Transverse colon (tissue), 4 donors: Measurements from ENCODE around the gene AVP. TPM values are rescaled to one million over a fixed set of nuclear protein-coding genes. Genes with fewer than 3 reads are reported as not detected.

ENCODE experiments used
- DNase-seq: peaks from one replicate; pipeline ENCODE4 v3.0.0-alpha.2; 2019
- H3K27ac ChIP-seq, 4 donors: fragments of 200-600 bp; sonication (generic); 2 replicates each; pipeline ENCODE4 v1.5.1; 2016 to 2018; ENCODE audit warnings: inconsistent platforms in 4 of 4
- H3K27me3 ChIP-seq: fragments of 200-600 bp; sonication (generic); 2 replicates; pipeline ENCODE4 v1.5.1; 2017; ENCODE audit warnings: inconsistent platforms
- H3K36me3 ChIP-seq, 4 donors: fragments of 200-600 bp; sonication (generic); 2 replicates each; pipeline ENCODE4 v1.5.1; 2017 to 2019; ENCODE audit warnings: inconsistent platforms in 4 of 4
- H3K4me1 ChIP-seq, 4 donors: fragments of 200-600 bp; sonication (generic); 2 replicates each; pipeline ENCODE4 v1.5.1; 2017 to 2020; ENCODE audit warnings: inconsistent platforms in 4 of 4
- H3K4me3 ChIP-seq, 4 donors: fragments of 200-600 bp; sonication (generic); 1 replicate in 1 of 4; 2 replicates in 3 of 4; pipeline versions ENCODE4 v1.5.1 to v1.6.1; 2017 to 2019; ENCODE audit warnings: inconsistent platforms in 4 of 4
- H3K9me3 ChIP-seq, 2 donors: fragments of 200-600 bp; sonication (generic); 2 replicates each; pipeline ENCODE4 v1.5.1; 2017 to 2019; ENCODE audit warnings: inconsistent platforms in 2 of 2
- EP300 ChIP-seq: sonication (generic); formaldehyde crosslinking; IDR thresholded peaks from one replicate; pipeline ENCODE4 v1.6.1; 2017; ENCODE audit warnings: antibody characterized with exemption, low read depth
- POLR2A ChIP-seq: fragments of 450-650 bp; IDR thresholded peaks from one replicate; pipeline ENCODE4 v1.6.1; 2016; ENCODE audit warnings: antibody characterized with exemption, mild to moderate bottlenecking, moderate library complexity
- POLR2AphosphoS5 ChIP-seq, 3 donors: sonication (generic); formaldehyde crosslinking; IDR thresholded peaks; one replicate each; pipeline ENCODE4 v1.6.1; 2016; ENCODE audit warnings: antibody characterized with exemption in 3 of 3
- WGBS, 2 donors: methylation state at CpG; one replicate each; pipeline ENCODE4 v1.1.5; 2018; ENCODE audit warnings: low coverage in 1 of 2; 5-methylcytosine and 5-hydroxymethylcytosine counted together
- in situ Hi-C, 4 donors: fragments of 200-750 bp; cut with MboI; loops; one replicate each; pipeline versions ENCODE4 v1.15.0 to v1.15.1; 2017; ENCODE audit warnings: low sequenced_read_pairs in 3 of 4, low pct_ligation_motif_present in 1 of 4, low pct_unique_long_range_greater_than_20kb in 1 of 4
- intact Hi-C: fragments of 100-400 bp; cut with DNase I; formaldehyde crosslinking; loops from one replicate; pipeline ENCODE4 v1.15.1; 2023; ENCODE audit warnings: low total_unique reads
- total RNA-seq, 4 donors: library from RNA; depleted of rRNA; stranded (reverse); fragments of >200 nt; gene quantifications; one replicate each; pipeline ENCODE4 v1.1.0, GENCODE V29; 2016
- TF ChIP-seq, protein P1 (sequence below), 5 experiments: fragments of 200-600 bp in 3 of 5; fragments of 450-650 bp in 2 of 5; sonication (generic) in 3 of 5; IDR thresholded peaks; 1 replicate in 2 of 5; 2 replicates in 3 of 5; pipeline ENCODE4 v1.5.1; 2016 to 2017; ENCODE audit warnings: antibody characterized with exemption in 5 of 5, inconsistent platforms in 3 of 5, mild to moderate bottlenecking in 2 of 5, moderate library complexity in 1 of 5

AVP gene
- total RNA-seq, 4 donors from 2014 or later: not detected

DNA sequence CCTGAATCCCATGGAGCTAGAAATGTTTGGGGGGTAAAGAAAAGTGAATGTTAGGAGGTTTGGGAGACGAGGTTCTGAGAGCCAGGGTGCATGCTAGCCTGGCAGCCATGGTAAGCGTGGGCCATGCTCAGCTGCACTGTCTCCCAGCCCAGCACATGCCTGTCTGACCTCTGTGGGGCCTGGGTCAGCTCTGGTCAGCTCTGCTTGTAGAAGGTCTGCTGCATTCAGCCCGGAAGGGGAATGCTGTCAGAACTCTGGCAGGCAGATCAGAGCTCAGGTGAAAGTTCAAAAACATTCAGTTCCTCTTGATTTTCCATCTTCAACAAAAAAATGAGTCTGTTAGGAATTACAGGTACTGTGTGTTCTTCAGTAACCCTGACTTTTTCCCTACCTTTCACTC, 46.9 kb downstream of the AVP start:
- WGBS, 2 donors: 80 to 87% methylated on average over 1 to 3 of the region's 3 CpGs
- intact Hi-C loops: no loop called here
- no peaks in the 10 kb centered on the region for H3K9me3 ChIP-seq
- peaks cover 0 to 8% (median 2%) of the 10 kb centered on the region in 4 donors for H3K4me1 ChIP-seq
- DNase-seq: no peak
- H3K27me3 ChIP-seq: no peaks in the 10 kb centered on the region
- no peak overlapping the region for H3K27ac ChIP-seq
- in situ Hi-C loops: no loop called here
- no peak for TF ChIP-seq POLR2AphosphoS5 (IDR thresholded peaks at IDR 0.05)
- H3K4me3 ChIP-seq: no peak overlapping the region
- peaks cover 0 to 41% (median 16%) of the 10 kb centered on the region in 4 donors for H3K36me3 ChIP-seq

DNA sequence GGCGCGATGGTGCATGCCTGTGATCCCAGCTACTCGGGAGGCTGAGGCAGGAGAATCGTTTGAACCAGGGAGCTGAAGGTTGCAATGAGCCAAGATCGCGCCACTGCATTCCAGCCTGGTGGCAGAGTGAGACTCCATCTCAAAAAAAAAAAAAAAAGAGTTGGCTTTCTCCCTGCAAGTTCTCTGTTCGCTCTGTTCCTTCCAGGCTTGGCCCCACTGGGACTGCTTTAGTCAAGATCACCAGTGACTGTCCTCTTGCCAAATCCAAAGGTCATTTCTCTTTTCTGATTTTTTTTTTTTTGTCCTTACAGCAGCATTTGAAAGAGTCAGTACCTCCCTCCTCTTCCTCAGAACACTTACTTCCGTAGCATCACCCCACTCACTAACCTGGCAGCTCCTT, 51.9 kb downstream of the AVP start:
- in situ Hi-C loops: no loop called here

More for the DNA sequence above, 51.9 kb downstream of the AVP start:
- TF ChIP-seq, protein P1, sequence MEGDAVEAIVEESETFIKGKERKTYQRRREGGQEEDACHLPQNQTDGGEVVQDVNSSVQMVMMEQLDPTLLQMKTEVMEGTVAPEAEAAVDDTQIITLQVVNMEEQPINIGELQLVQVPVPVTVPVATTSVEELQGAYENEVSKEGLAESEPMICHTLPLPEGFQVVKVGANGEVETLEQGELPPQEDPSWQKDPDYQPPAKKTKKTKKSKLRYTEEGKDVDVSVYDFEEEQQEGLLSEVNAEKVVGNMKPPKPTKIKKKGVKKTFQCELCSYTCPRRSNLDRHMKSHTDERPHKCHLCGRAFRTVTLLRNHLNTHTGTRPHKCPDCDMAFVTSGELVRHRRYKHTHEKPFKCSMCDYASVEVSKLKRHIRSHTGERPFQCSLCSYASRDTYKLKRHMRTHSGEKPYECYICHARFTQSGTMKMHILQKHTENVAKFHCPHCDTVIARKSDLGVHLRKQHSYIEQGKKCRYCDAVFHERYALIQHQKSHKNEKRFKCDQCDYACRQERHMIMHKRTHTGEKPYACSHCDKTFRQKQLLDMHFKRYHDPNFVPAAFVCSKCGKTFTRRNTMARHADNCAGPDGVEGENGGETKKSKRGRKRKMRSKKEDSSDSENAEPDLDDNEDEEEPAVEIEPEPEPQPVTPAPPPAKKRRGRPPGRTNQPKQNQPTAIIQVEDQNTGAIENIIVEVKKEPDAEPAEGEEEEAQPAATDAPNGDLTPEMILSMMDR (IDR thresholded peaks at IDR 0.05): no peak
- TF ChIP-seq POLR2A (no peak), POLR2AphosphoS5 (IDR thresholded peaks at IDR 0.05) (no peak), EP300 (no peak)
- WGBS, 2 donors: 90 to 91% methylated on average over 2 to 8 of the region's 8 CpGs
- H3K4me1 ChIP-seq: no peaks in the 10 kb centered on the region
- intact Hi-C loops: no loop called here
- no peak overlapping the region for H3K4me3 ChIP-seq
- no peak overlapping the region for H3K27ac ChIP-seq
- H3K27me3 ChIP-seq: no peaks in the 10 kb centered on the region
- peaks cover 0 to 29% (median 12%) of the 10 kb centered on the region in 4 donors for H3K36me3 ChIP-seq
- no peak for DNase-seq
- no peaks in the 10 kb centered on the region for H3K9me3 ChIP-seq

Other genes starting within 250 kb of the AVP start
- 10 to 100 TPM; 15.5 to 85.7 (median 36.6) TPM for gene PCED1A, start 244.1 kb downstream of the AVP start, total RNA-seq
- 10 to 100 TPM; 29.2 to 42.2 (median 36.7) TPM for gene VPS16, start 244.0 kb downstream of the AVP start, total RNA-seq
- gene PTPRA, start 211.2 kb downstream of the AVP start, total RNA-seq: 10 to 100 TPM; 32.2 to 55.8 (median 45.8) TPM
- gene GNRH2, start 41.1 kb downstream of the AVP start, total RNA-seq: not detected
- gene MRPS26, start 38.7 kb downstream of the AVP start, total RNA-seq: 10 to 100 TPM; 42.7 to 88.3 (median 54.3) TPM
- gene OXT, start 13.1 kb downstream of the AVP start, total RNA-seq: not detected
- gene FASTKD5, start 75.1 kb upstream of the AVP start, total RNA-seq: 10 to 100 TPM in 2 of 4 donors, 1 to 10 TPM in 2; 1.9 to 18.6 (median 9.8) TPM
- gene UBOX5, start 75.1 kb upstream of the AVP start, total RNA-seq: 10 to 100 TPM in 2 of 4 donors, 1 to 10 TPM in 2; 5.7 to 17.9 (median 11.7) TPM
- 10 to 100 TPM in 2 of 4 donors, 1 to 10 TPM in 2; 9.0 to 13.5 (median 9.7) TPM for gene LZTS3, start 88.8 kb upstream of the AVP start, total RNA-seq
- gene DDRGK1, start 120.0 kb upstream of the AVP start, total RNA-seq: 10 to 100 TPM; 47.0 to 85.6 (median 80.4) TPM
- gene ITPA, start 124.8 kb upstream of the AVP start, total RNA-seq: 10 to 100 TPM; 15.0 to 95.7 (median 39.6) TPM
- 1 to 10 TPM in 1 of 4 donors, under 1 TPM in 3; 0.20 to 1.4 (median 0.69) TPM for gene SLC4A11, start 154.5 kb upstream of the AVP start, total RNA-seq